Testis (tissue), 3 donors: ENCODE results near the gene SWAP70. TPM values are rescaled to one million over a fixed set of nuclear protein-coding genes. Genes with fewer than 3 reads are reported as not detected.

Source experiments
- DNase-seq: peaks from one replicate; pipeline ENCODE4 v3.0.0-alpha.2; 2019
- H3K27ac ChIP-seq, 2 donors: fragments of 200-600 bp; sonication (generic); one replicate each; pipeline ENCODE4 v1.5.1; 2019
- H3K27me3 ChIP-seq: fragments of 200-600 bp; sonication (generic); one replicate; pipeline ENCODE4 v1.5.1; 2019
- H3K36me3 ChIP-seq: fragments of 200-600 bp; sonication (generic); one replicate; pipeline ENCODE4 v1.5.1; 2017; ENCODE audit warnings: low read depth; ENCODE audit errors: missing control alignments
- H3K4me1 ChIP-seq: fragments of 200-600 bp; sonication (generic); one replicate; pipeline ENCODE4 v1.5.1; 2019
- H3K4me3 ChIP-seq, 2 donors: fragments of 200-600 bp; sonication (generic); one replicate each; pipeline ENCODE4 v1.5.1; 2017 to 2019
- H3K9me3 ChIP-seq: fragments of 200-600 bp; sonication (generic); one replicate; pipeline ENCODE4 v1.5.1; 2017
- CTCF ChIP-seq, 3 experiments: fragments of 450-650 bp in 2 of 3; fragments of 200-600 bp in 1 of 3; sonication (generic) in 1 of 3; IDR thresholded peaks; one replicate each; pipeline ENCODE4 v1.5.1; 2016 to 2019; ENCODE audit warnings: antibody characterized with exemption in 3 of 3, mild to moderate bottlenecking in 2 of 3, moderate library complexity in 1 of 3
- POLR2A ChIP-seq: fragments of 450-650 bp; IDR thresholded peaks from one replicate; pipeline ENCODE4 v1.6.1; 2017; ENCODE audit warnings: antibody characterized with exemption, mild to moderate bottlenecking, moderate library complexity
- WGBS, 2 donors: methylation state at CpG; one replicate each; pipeline ENCODE4 v1.1.5; 2018; 5-methylcytosine and 5-hydroxymethylcytosine counted together
- intact Hi-C: fragments of 100-400 bp; cut with DNase I; formaldehyde crosslinking; loops from one replicate; pipeline ENCODE4 v1.15.1; 2023; ENCODE audit warnings: low total_unique reads
- polyA plus RNA-seq: library from polyadenylated mRNA; stranded (reverse); fragments of 350-450 nt; fragmentation: Illumina TruSeq; extraction: RNeasy Lipid Tissue Mini Kit (QIAGEN cat#74804); gene quantifications from one replicate; pipeline ENCODE4 v1.2.3, GENCODE V29; 2014; ENCODE audit warnings: low read depth, low replicate concordance; ENCODE audit not compliant: insufficient read depth
- total RNA-seq, 2 donors: library from RNA; depleted of rRNA; stranded (reverse); fragments of >200 nt; gene quantifications; one replicate each; pipeline ENCODE4 v1.2.3, GENCODE V29; 2016

Gene SWAP70
- total and polyA plus RNA-seq, 3 donors from 2014 or later, result 10.2 to 14.7 (median 10.5) TPM

GRCh38 chr11:9681583-9682372, 17.9 kb downstream of the SWAP70 start:
- no peaks in the 10 kb centered on the region for H3K27me3 ChIP-seq
- WGBS, 2 donors, result 100% methylated on average over 2 of the region's 2 CpGs
- H3K4me3 ChIP-seq, result no peak overlapping the region
- H3K27ac ChIP-seq, result no peak overlapping the region
- no peak for TF ChIP-seq CTCF (IDR thresholded peaks at IDR 0.05)
- no peak for TF ChIP-seq POLR2A
- intact Hi-C loops, result no loop called here
- no peaks in the 10 kb centered on the region for H3K36me3 ChIP-seq
- no peaks in the 10 kb centered on the region for H3K9me3 ChIP-seq
- DNase-seq, result no peak
- no peaks in the 10 kb centered on the region for H3K4me1 ChIP-seq

- Histone ChIP-seq H3K4me1 (peaks cover 14% of the 10 kb centered on the region), H3K4me3 (no peak overlapping the region), H3K9me3 (no peaks in the 10 kb centered on the region), H3K27me3 (no peaks in the 10 kb centered on the region), H3K36me3 (no peaks in the 10 kb centered on the region), H3K27ac (peak overlapping the region in 1 of 2 donors; percentile 65)
- TF ChIP-seq POLR2A (no peak), CTCF (IDR thresholded peaks at IDR 0.05) (no peak)
- intact Hi-C loops, result no loop called here
- no peak for DNase-seq
- 73 to 77% methylated on average over 2 of the region's 2 CpGs for WGBS, 2 donors
Observed at GRCh38 chr11:9687711-9688477, 24.0 kb downstream of the SWAP70 start.

GRCh38 chr11:9688716-9689511, 25.0 kb downstream of the SWAP70 start:
- TF ChIP-seq POLR2A (no peak), CTCF (IDR thresholded peaks at IDR 0.05) (no peak)
- no peak overlapping the region for H3K4me3 ChIP-seq
- H3K4me1 ChIP-seq, result peaks cover 14% of the 10 kb centered on the region
- WGBS, 2 donors, result 49 to 50% methylated on average over 7 of the region's 7 CpGs
- no peaks in the 10 kb centered on the region for H3K27me3 ChIP-seq
- peak overlapping the region; percentile 39 to 65 for H3K27ac ChIP-seq
- H3K9me3 ChIP-seq, result no peaks in the 10 kb centered on the region
- intact Hi-C loops, result no loop called here
- DNase-seq, result no peak
- H3K36me3 ChIP-seq, result no peaks in the 10 kb centered on the region

- Histone ChIP-seq H3K9me3 (no peaks in the 10 kb centered on the region), H3K27ac (peak overlapping the region; percentile 39 to 65), H3K4me1 (peaks cover 14% of the 10 kb centered on the region), H3K4me3 (no peak overlapping the region), H3K36me3 (no peaks in the 10 kb centered on the region), H3K27me3 (no peaks in the 10 kb centered on the region)
- no peak for DNase-seq
- 44 to 53% methylated on average over 5 of the region's 5 CpGs for WGBS, 2 donors
- TF ChIP-seq POLR2A (no peak), CTCF (IDR thresholded peaks at IDR 0.05) (no peak)
- intact Hi-C loops, result no loop called here
Observed at GRCh38 chr11:9689721-9690120, 25.8 kb downstream of the SWAP70 start.
